C4-2B (cell line): ENCODE data around the gene ARID3C.
A peak's percentile ranks its signal among the peaks of the same experiment; 100 is the strongest.

Experiments used
- CTCF ChIP-seq: fragments of 450-650 bp; conservative IDR thresholded peaks from 2 replicates; pipeline ENCODE4 v1.5.1; 2017; ENCODE audit warnings: mild to moderate bottlenecking
- ZFX ChIP-seq: fragments of 450-650 bp; IDR thresholded peaks from 2 replicates; pipeline ENCODE4 v1.6.1; 2017

GRCh38 chr9:34611811-34612787 lies 16.8 kb downstream of the ARID3C start, which contains the start of gene RPP25L:
- TF ChIP-seq CTCF (no peak), ZFX (0 out of 2 replicates have a peak, but pooled peaks have one; percentile 26)
